Panc1 (cell line): ENCODE measurements around the gene RBMS3. TPM values are rescaled to one million over a fixed set of nuclear protein-coding genes. Genes with fewer than 3 reads are reported as not detected.

Experiments used
- ATAC-seq: fragments of 200-7000 bp; cut with Tn5 transposase; 2 replicates; pipeline ENCODE4 v1.9.1; 2020; ENCODE audit warnings: mild to moderate bottlenecking, moderate library complexity
- BruUV-seq: library from RNA; stranded (reverse); fragments of 400-500 nt; replicated peaks from 2 replicates; lab custom pipeline; 2021; lab: Mats Ljungman, UMichigan
- CTCF ChIA-PET: fragments of 300-600 bp; sonication (Branson Sonifier 250); formaldehyde crosslinking; loops from one replicate; lab custom pipeline; 2022; ENCODE audit warnings: antibody characterized with exemption; lab: Charles Lee
- POLR2A ChIA-PET: fragments of 300-600 bp; sonication (Branson Sonifier 250); formaldehyde crosslinking; loops from one replicate; lab custom pipeline; 2022; ENCODE audit warnings: antibody characterized with exemption; lab: Charles Lee
- DNase-seq: peaks from one replicate; pipeline ENCODE4 v3.0.0-alpha.2; 2010; ENCODE audit warnings: low read depth, low spot score
- H3K27ac ChIP-seq: 2 replicates; pipeline ENCODE4 v1.5.1; 2011; ENCODE audit warnings: mild to moderate bottlenecking, low read length, inconsistent platforms
- H3K27me3 ChIP-seq: fragments of 200-500 bp; sonication (Bioruptor generic); 2 replicates; pipeline ENCODE4 v1.6.0; 2014; ENCODE audit warnings: low read length, inconsistent platforms; ENCODE audit not compliant: control insufficient read depth, insufficient read depth
- H3K36me3 ChIP-seq: fragments of 200-500 bp; sonication (Bioruptor generic); 2 replicates; pipeline ENCODE4 v1.5.1; 2014; ENCODE audit warnings: inconsistent platforms, mild to moderate bottlenecking, low read length, moderate library complexity; ENCODE audit not compliant: control insufficient read depth, insufficient read depth
- H3K4me1 ChIP-seq: 2 replicates; pipeline ENCODE4 v1.5.1; 2011; ENCODE audit warnings: inconsistent platforms, mild to moderate bottlenecking, low read length, moderate library complexity; ENCODE audit not compliant: control insufficient read depth, insufficient read depth
- H3K4me3 ChIP-seq, 2 experiments: 2 replicates each; pipeline ENCODE4 v1.5.1; 2011 to 2012; ENCODE audit warnings: low read depth in 2 of 2, low read length in 2 of 2, mild to moderate bottlenecking in 2 of 2, inconsistent platforms in 1 of 2, moderate library complexity in 1 of 2
- H3K9me3 ChIP-seq: fragments of 200-500 bp; sonication (Bioruptor generic); 2 replicates; pipeline ENCODE4 v1.5.1; 2014; ENCODE audit warnings: low read depth, mild to moderate bottlenecking, inconsistent platforms, low read length, moderate library complexity; ENCODE audit not compliant: control insufficient read depth, insufficient read depth
- CTCF ChIP-seq: fragments of 450-650 bp; IDR thresholded peaks from 2 replicates; pipeline ENCODE4 v1.5.1; 2017; ENCODE audit warnings: mild to moderate bottlenecking
- POLR2AphosphoS5 ChIP-seq: IDR thresholded peaks from 2 replicates; pipeline ENCODE4 v1.6.1; 2012; ENCODE audit warnings: mild to moderate bottlenecking, low read depth, low read length, moderate library complexity
- REST ChIP-seq, 2 experiments: IDR thresholded peaks; 2 replicates each; pipeline ENCODE4 v1.6.1; 2011 to 2012; ENCODE audit warnings: low read depth in 2 of 2, control low read depth in 1 of 2, low read length in 1 of 2, mild to moderate bottlenecking in 1 of 2, moderate library complexity in 1 of 2; ENCODE audit not compliant: insufficient read depth in 1 of 2
- SIN3A ChIP-seq: IDR thresholded peaks from 2 replicates; pipeline ENCODE4 v1.6.1; 2012; ENCODE audit warnings: low read depth, mild to moderate bottlenecking, low read length, moderate library complexity, borderline replicate concordance; ENCODE audit not compliant: insufficient read depth
- TCF7L2 ChIP-seq: IDR thresholded peaks from 2 replicates; pipeline ENCODE4 v1.6.1; 2011; ENCODE audit warnings: mild to moderate bottlenecking, low read depth, low read length, inconsistent platforms
- in situ Hi-C: cut with HindIII; loops from 2 replicates; pipeline ENCODE4 v1.10.0; 2016; ENCODE audit warnings: low sequenced_read_pairs, low pct_unique_long_range_greater_than_20kb
- intact Hi-C: fragments of 100-400 bp; cut with micrococcal nuclease; formaldehyde crosslinking; loops from one replicate; pipeline ENCODE4 v1.10.0; 2022; ENCODE audit not compliant: unreplicated experiment
- total RNA-seq: library from RNA; stranded (reverse); gene quantifications from one replicate; pipeline ENCODE4 v1.2.1, GENCODE V29; 2021; ENCODE audit not compliant: unreplicated experiment

The RBMS3 gene
- total RNA-seq, 1 experiment from 2014 or later, result 1.1 TPM

GRCh38 chr3:29747991-29748390 lies 467.1 kb downstream of the RBMS3 start:
- Histone ChIP-seq H3K4me1 (no peaks in the 10 kb centered on the region), H3K27me3 (no peaks in the 10 kb centered on the region), H3K27ac (no peak overlapping the region), H3K36me3 (no peaks in the 10 kb centered on the region), H3K4me3 (no peak overlapping the region), H3K9me3 (no peaks in the 10 kb centered on the region)
- intact Hi-C loops (no loop called here), in situ Hi-C loops (no loop called here)
- POLR2A ChIA-PET, result no interaction called here
- no peak for TF ChIP-seq REST (IDR thresholded peaks at IDR 0.05; ENCODE audit: insufficient read depth in 1 of 2, low read depth in 2 of 2, low read length in 1 of 2)
- no peak for TF ChIP-seq SIN3A
- TF ChIP-seq CTCF, result no peak
- TF ChIP-seq POLR2AphosphoS5, result no peak
- no peak for TF ChIP-seq TCF7L2
- BruUV-seq, result no TSS peak
- DNase-seq (no peak), ATAC-seq (no peak)
- CTCF ChIA-PET, result no interaction called here

GRCh38 chr3:29751647-29752314 lies 470.9 kb downstream of the RBMS3 start:
- ATAC-seq, result no peak
- intact Hi-C loops, result no loop called here
- H3K36me3 ChIP-seq, result no peaks in the 10 kb centered on the region
- POLR2A ChIA-PET, result no interaction called here
- DNase-seq, result no peak
- TF ChIP-seq CTCF (no peak), REST (IDR thresholded peaks at IDR 0.05; ENCODE audit: insufficient read depth in 1 of 2, low read depth in 2 of 2, low read length in 1 of 2) (no peak), TCF7L2 (no peak), POLR2AphosphoS5 (no peak), SIN3A (no peak)
- H3K9me3 ChIP-seq, result no peaks in the 10 kb centered on the region
- H3K27me3 ChIP-seq, result no peaks in the 10 kb centered on the region
- no TSS peak for BruUV-seq
- in situ Hi-C loops, result no loop called here
- H3K27ac ChIP-seq, result no peak overlapping the region
- no peak overlapping the region for H3K4me3 ChIP-seq
- H3K4me1 ChIP-seq, result no peaks in the 10 kb centered on the region
- CTCF ChIA-PET, result no interaction called here
